Measurements from ENCODE around the gene COL18A1.

The COL18A1 gene

GRCh38 chr21:45540601-45540970 is 135.6 kb downstream of the COL18A1 start:
- H3K4me3 ChIP-seq: peak overlapping the region; percentile 58
- no peaks in the 10 kb centered on the region for H3K9me3 ChIP-seq
- H3K27me3 ChIP-seq (ENCODE audit: low read depth): no peaks in the 10 kb centered on the region
- in situ Hi-C loops (cut with MboI; ENCODE audit: low sequenced_read_pairs): no loop called here
- DNase-seq (ENCODE audit: low spot score in 2 of 2): peak in 1 of 2 experiments; percentile 8
- H3K4me1 ChIP-seq: no peaks in the 10 kb centered on the region; the same call in 1 of the 2 replicates
- H3K36me3 ChIP-seq (replicated peaks): peaks cover 35% of the 10 kb centered on the region

DNA sequence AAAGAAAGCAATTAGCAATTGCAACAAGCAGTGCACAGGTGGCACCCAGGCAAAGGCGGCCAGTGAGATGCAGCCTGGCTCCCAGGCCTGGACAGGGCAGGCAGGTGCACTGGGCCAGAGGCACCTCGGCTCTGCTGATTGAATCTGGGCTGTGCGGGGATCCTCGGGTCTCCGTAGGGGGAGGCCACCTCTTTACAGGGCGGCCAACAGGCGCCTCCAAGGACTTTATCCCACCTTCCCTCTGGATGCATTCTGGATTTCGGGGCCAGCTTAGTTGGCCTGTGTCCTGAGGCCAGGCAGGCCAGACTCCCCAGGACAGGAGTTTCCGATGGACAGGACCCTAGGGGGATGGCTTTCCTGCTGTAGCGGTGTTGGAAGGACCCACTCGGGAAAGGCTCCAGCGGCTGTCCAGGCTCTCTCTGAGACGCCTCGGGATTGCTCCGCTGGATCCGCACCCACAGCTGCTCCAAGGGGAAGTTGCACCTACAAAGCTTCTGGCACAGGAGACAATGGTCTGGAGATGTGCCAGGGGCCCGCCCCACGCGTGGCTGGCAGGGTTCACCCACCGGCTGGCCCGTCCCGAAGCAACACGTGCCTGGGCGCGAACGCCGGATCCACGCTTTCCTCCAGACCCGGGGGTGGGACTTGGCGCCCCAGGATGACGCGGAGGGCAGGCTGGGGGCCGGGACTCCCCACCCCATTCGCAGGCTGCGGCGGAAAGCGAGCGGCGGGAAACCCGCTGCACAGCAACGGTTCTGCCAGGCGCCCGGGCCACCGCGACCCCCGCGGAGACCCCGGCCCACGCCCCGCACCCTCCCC is 136.5 kb downstream of the COL18A1 start:
- no peaks in the 10 kb centered on the region; the same call in 1 of the 2 replicates for H3K4me1 ChIP-seq
- in situ Hi-C loops (cut with MboI; ENCODE audit: low sequenced_read_pairs): no loop called here
- DNase-seq (ENCODE audit: low spot score in 2 of 2): peak; percentile 35 to 78

GRCh38 chr21:45542242-45542666 is 137.3 kb downstream of the COL18A1 start, which contains the start of gene SLC19A1:
SLC19A1 (minus strand) TSS chr21:45542440; CDS start chr21:45537959, 4,481 bp downstream.
- Histone ChIP-seq H3K27me3 (ENCODE audit: low read depth) (no peaks in the 10 kb centered on the region), H3K9me3 (no peaks in the 10 kb centered on the region), H3K4me1 (no peaks in the 10 kb centered on the region; the same call in 1 of the 2 replicates), H3K36me3 (replicated peaks) (peaks cover 20% of the 10 kb centered on the region), H3K4me3 (peak within 1 kb of the TSS; percentile 58)
- in situ Hi-C loops (cut with MboI; ENCODE audit: low sequenced_read_pairs): no loop called here
- peak; percentile 33 to 77 for DNase-seq (ENCODE audit: low spot score in 2 of 2)

More for the DNA sequence above, 136.5 kb downstream of the COL18A1 start:
- Histone ChIP-seq H3K4me3 (peak overlapping the region; percentile 58), H3K36me3 (replicated peaks) (peaks cover 26% of the 10 kb centered on the region), H3K9me3 (no peaks in the 10 kb centered on the region), H3K27me3 (ENCODE audit: low read depth) (no peaks in the 10 kb centered on the region)

DNA sequence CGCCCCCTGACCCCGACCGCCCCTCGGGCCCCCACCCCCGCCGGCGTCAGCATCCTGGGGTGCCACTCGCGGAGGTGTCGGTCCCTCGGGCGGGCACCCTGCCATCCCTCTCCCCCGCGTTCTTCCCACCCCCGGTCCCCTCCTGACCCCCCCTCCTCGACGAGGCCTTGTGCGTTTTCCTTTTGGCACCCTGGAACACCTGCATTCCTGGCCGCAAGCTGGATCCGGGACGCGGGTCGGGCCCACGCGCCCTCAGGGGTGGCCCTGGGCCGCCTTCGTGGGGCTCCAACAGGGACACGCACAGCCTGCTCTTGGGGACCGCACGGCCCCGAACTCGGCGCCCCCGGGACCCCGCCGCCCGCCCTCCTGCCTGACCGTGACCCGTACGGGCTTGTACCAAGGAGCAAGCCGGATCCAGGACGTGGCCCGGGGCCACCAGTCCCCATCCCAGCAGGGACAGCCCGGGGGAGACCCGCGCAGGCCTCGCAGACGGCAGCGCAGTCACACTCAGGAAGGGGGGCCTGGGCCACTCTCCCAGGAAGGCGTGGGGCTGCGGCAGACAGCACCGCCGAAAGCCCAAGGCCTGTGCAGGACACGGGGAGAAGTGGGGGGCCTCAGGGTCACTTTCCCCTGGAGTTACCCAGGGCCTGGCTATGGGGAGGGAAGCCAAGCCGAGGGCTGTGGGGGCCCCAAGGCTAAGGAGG is 137.9 kb downstream of the COL18A1 start:
- Histone ChIP-seq H3K36me3 (replicated peaks) (peaks cover 20% of the 10 kb centered on the region), H3K4me1 (no peaks in the 10 kb centered on the region; the same call in 1 of the 2 replicates), H3K9me3 (no peaks in the 10 kb centered on the region), H3K27me3 (ENCODE audit: low read depth) (no peaks in the 10 kb centered on the region), H3K4me3 (peak overlapping the region; percentile 58)
- DNase-seq (ENCODE audit: low spot score in 2 of 2): peak in 1 of 2 experiments; percentile 19
- in situ Hi-C loops (cut with MboI; ENCODE audit: low sequenced_read_pairs): no loop called here

GRCh38 chr21:45543371-45543709 is 138.4 kb downstream of the COL18A1 start:
- peak overlapping the region; percentile 58; the same call in 1 of the 2 replicates for H3K4me3 ChIP-seq
- in situ Hi-C loops (cut with MboI; ENCODE audit: low sequenced_read_pairs): no loop called here

DNA sequence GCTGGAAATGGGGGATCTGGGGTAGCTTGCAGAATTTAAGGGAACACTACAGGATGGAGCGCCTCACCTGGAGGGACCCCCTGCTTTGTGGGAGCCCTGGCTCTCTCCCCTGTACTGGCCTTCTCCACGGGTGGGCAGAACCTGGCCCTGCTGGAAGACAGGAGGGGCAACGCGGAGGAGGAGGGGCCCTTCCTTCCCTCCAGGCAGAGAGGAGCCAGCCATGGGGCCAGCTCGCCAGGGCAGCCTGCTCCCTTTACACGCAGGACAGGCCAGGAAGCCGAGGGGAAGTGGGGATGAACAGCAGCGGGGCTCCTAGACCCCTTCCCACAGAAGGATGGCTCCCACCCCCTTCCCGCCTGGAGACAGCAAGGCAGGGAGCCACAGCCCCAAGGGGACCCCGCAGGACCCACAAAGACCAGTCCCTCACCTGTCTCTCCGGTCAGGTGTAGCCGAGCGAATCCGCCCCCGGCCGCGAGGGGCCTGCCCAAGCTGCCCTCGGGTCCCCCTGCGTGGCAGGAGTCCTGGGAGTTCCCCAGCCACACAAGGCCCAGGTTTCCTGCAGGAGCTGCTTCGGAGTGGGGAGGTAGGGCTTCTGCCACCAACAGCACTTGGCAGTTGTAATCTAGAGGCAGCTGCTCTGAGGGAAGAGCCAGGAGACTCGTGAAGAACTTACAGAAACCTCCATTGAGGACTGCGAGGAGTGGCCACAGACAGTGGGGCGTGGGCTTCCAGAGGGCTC is 138.9 kb downstream of the COL18A1 start:
- no peaks in the 10 kb centered on the region; the same call in 1 of the 2 replicates for H3K4me1 ChIP-seq
- in situ Hi-C loops (cut with MboI; ENCODE audit: low sequenced_read_pairs): no loop called here
- H3K4me3 ChIP-seq: no peak overlapping the region
- H3K9me3 ChIP-seq: no peaks in the 10 kb centered on the region
- no peaks in the 10 kb centered on the region for H3K27me3 ChIP-seq (ENCODE audit: low read depth)
- H3K36me3 ChIP-seq (replicated peaks): peaks cover 16% of the 10 kb centered on the region
- DNase-seq (ENCODE audit: low spot score in 2 of 2): peak in 1 of 2 experiments; percentile 7

More at GRCh38 chr21:45543371-45543709, 138.4 kb downstream of the COL18A1 start:
- DNase-seq (ENCODE audit: low spot score in 2 of 2): peak in 1 of 2 experiments; percentile 8
- H3K27me3 ChIP-seq (ENCODE audit: low read depth): no peaks in the 10 kb centered on the region
- H3K9me3 ChIP-seq: no peaks in the 10 kb centered on the region
- no peaks in the 10 kb centered on the region; the same call in 1 of the 2 replicates for H3K4me1 ChIP-seq
- peaks cover 18% of the 10 kb centered on the region for H3K36me3 ChIP-seq (replicated peaks)

GRCh38 chr21:45544449-45545235 is 139.7 kb downstream of the COL18A1 start:
- DNase-seq (ENCODE audit: low spot score in 2 of 2): peak in 1 of 2 experiments; percentile 5
- no peak overlapping the region for H3K4me3 ChIP-seq

DNA sequence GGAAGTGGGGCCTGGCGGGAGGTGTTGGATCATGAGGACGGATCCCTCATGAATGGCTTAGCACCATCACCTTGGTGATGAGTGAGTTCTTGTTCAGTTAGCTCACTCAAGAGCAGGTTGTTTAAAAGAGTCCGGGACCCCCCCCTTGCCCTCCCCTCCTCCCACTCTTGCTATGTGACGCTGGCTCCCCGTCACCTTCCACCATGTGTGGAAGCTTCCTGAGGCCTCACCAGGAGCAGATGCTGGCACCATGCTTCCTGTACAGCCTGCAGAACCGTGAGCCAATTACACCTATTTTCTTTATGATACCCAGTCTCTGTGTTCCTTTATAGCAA is 140.2 kb downstream of the COL18A1 start:
- no peaks in the 10 kb centered on the region for H3K9me3 ChIP-seq
- H3K4me3 ChIP-seq: no peak overlapping the region
- in situ Hi-C loops (cut with MboI; ENCODE audit: low sequenced_read_pairs): no loop called here
- H3K4me1 ChIP-seq: no peaks in the 10 kb centered on the region; the same call in 1 of the 2 replicates
- no peaks in the 10 kb centered on the region for H3K27me3 ChIP-seq (ENCODE audit: low read depth)
- peaks cover 12% of the 10 kb centered on the region for H3K36me3 ChIP-seq (replicated peaks)
- no peak for DNase-seq (ENCODE audit: low spot score in 2 of 2)

More at GRCh38 chr21:45544449-45545235, 139.7 kb downstream of the COL18A1 start:
- H3K9me3 ChIP-seq: no peaks in the 10 kb centered on the region
- in situ Hi-C loops (cut with MboI; ENCODE audit: low sequenced_read_pairs): no loop called here
- no peaks in the 10 kb centered on the region; the same call in 1 of the 2 replicates for H3K4me1 ChIP-seq
- peaks cover 14% of the 10 kb centered on the region for H3K36me3 ChIP-seq (replicated peaks)
- H3K27me3 ChIP-seq (ENCODE audit: low read depth): no peaks in the 10 kb centered on the region

- Histone ChIP-seq H3K4me3 (no peak overlapping the region), H3K4me1 (no peaks in the 10 kb centered on the region), H3K36me3 (replicated peaks) (peaks cover 4% of the 10 kb centered on the region; the same call in 1 of the 2 replicates), H3K9me3 (no peaks in the 10 kb centered on the region), H3K27me3 (ENCODE audit: low read depth) (no peaks in the 10 kb centered on the region)
- no peak for DNase-seq (ENCODE audit: low spot score in 2 of 2)
- in situ Hi-C loops (cut with MboI; ENCODE audit: low sequenced_read_pairs): no loop called here
Observed at GRCh38 chr21:45545691-45546531, 140.9 kb downstream of the COL18A1 start.

- Histone ChIP-seq H3K4me1 (no peaks in the 10 kb centered on the region), H3K4me3 (no peak overlapping the region), H3K9me3 (no peaks in the 10 kb centered on the region), H3K36me3 (replicated peaks) (no peaks in the 10 kb centered on the region), H3K27me3 (ENCODE audit: low read depth) (no peaks in the 10 kb centered on the region)
- in situ Hi-C loops (cut with MboI; ENCODE audit: low sequenced_read_pairs): no loop called here
- DNase-seq (ENCODE audit: low spot score in 2 of 2): peak in 1 of 2 experiments; percentile 4
Observed at GRCh38 chr21:45546636-45547544, 141.9 kb downstream of the COL18A1 start.

DNA sequence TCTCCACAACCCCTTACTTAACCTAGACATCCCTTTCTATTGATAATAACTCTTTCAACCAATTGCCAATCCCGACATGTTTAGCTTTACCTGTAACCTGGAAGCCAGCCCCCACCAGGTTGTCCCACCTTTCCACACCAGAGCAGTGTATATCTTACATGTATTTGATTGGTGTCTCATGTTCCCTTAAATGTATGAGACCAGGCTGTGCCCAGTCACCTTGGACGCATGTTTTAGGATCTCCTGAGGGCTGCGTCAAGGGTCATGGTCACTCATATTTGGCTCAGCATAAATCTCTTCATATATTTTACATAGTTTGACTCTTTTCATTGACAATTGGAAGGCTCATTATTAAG is 142.6 kb downstream of the COL18A1 start:
- no peak overlapping the region for H3K4me3 ChIP-seq
- no peaks in the 10 kb centered on the region for H3K27me3 ChIP-seq (ENCODE audit: low read depth)
- H3K4me1 ChIP-seq: no peaks in the 10 kb centered on the region
- H3K36me3 ChIP-seq (replicated peaks): no peaks in the 10 kb centered on the region
- DNase-seq (ENCODE audit: low spot score in 2 of 2): no peak
- in situ Hi-C loops (cut with MboI; ENCODE audit: low sequenced_read_pairs): no loop called here
- no peaks in the 10 kb centered on the region for H3K9me3 ChIP-seq
